Heart left ventricle (tissue), 16 donors: ENCODE results near the gene ADGRV1. TPM values are rescaled to one million over a fixed set of nuclear protein-coding genes. Genes with fewer than 3 reads are reported as not detected.
"Not testable (repeated sequence)": the region's sequence is repeated elsewhere in the genome, so short reads cannot be mapped to it uniquely, and the experiment has no call there.

Experiments
- ATAC-seq, 4 donors: fragments of 200-7000 bp; cut with Tn5 transposase; one replicate each; pipeline ENCODE4 v1.9.1; 2020 to 2022; ENCODE audit warnings: moderate library complexity in 4 of 4, mild to moderate bottlenecking in 3 of 4, moderate number of reproducible peaks in 1 of 4
- DNase-seq, 5 donors: peaks; one replicate each; pipeline ENCODE4 v3.0.0-alpha.2; 2020
- H3K27ac ChIP-seq, 12 donors: fragments of 200-600 bp; sonication (generic) in 4 of 12; one replicate each; pipeline versions ENCODE4 v1.5.0 to v1.8.0; 2016 to 2022; ENCODE audit warnings: mild to moderate bottlenecking in 2 of 12
- H3K27me3 ChIP-seq, 9 donors: fragments of 200-600 bp; sonication (generic) in 2 of 9; one replicate each; pipeline versions ENCODE4 v1.5.1 to v1.8.0; 2016 to 2022; ENCODE audit warnings: mild to moderate bottlenecking in 3 of 9
- H3K36me3 ChIP-seq, 9 donors: fragments of 200-600 bp; sonication (generic) in 2 of 9; one replicate each; pipeline versions ENCODE4 v1.5.0 to v1.8.0; 2018 to 2022; ENCODE audit warnings: mild to moderate bottlenecking in 2 of 9
- H3K4me1 ChIP-seq, 12 donors: fragments of 200-600 bp; sonication (generic) in 4 of 12; one replicate each; pipeline versions ENCODE4 v1.5.0 to v1.8.0; 2016 to 2022; ENCODE audit warnings: mild to moderate bottlenecking in 3 of 12
- H3K4me3 ChIP-seq, 12 donors: fragments of 200-600 bp; sonication (generic) in 4 of 12; one replicate each; pipeline versions ENCODE4 v1.5.0 to v1.8.0; 2017 to 2022; ENCODE audit warnings: mild to moderate bottlenecking in 9 of 12, moderate library complexity in 4 of 12
- H3K9me3 ChIP-seq, 12 donors: fragments of 200-600 bp; sonication (generic) in 4 of 12; one replicate each; pipeline versions ENCODE4 v1.5.0 to v1.8.0; 2016 to 2022; ENCODE audit warnings: mild to moderate bottlenecking in 1 of 12
- CTCF ChIP-seq, 12 donors: fragments of 200-600 bp; sonication (generic) in 4 of 12; IDR thresholded peaks; one replicate each; pipeline versions ENCODE4 v1.5.0 to v1.8.0; 2018 to 2022; ENCODE audit warnings: antibody characterized with exemption in 12 of 12, mild to moderate bottlenecking in 5 of 12
- POLR2A ChIP-seq, 2 donors: fragments of 450-650 bp; IDR thresholded peaks; one replicate each; pipeline ENCODE4 v1.6.1; 2017; ENCODE audit warnings: antibody characterized with exemption in 2 of 2, mild to moderate bottlenecking in 2 of 2, moderate library complexity in 2 of 2
- WGBS, 4 donors: extraction: QIAGEN DNeasy Blood & Tissue Kit in 2 of 4; methylation state at CpG; one replicate each; pipeline versions ENCODE4 v1.1.5 to v1.1.7; 2013 to 2018; 5-methylcytosine and 5-hydroxymethylcytosine counted together
- intact Hi-C, 10 donors: fragments of 100-400 bp; cut with DNase I; formaldehyde crosslinking; loops; one replicate each; pipeline versions ENCODE4 v1.11.1 to v1.14.2; 2022
- polyA plus RNA-seq, 2 donors: library from polyadenylated mRNA; stranded (reverse); fragments of 200-250 nt; gene quantifications; one replicate each; pipeline ENCODE4 v1.2.3, GENCODE V29; 2013
- total RNA-seq, 9 donors: library from RNA; depleted of rRNA in 2 of 9; stranded (reverse); fragments of >200 nt in 2 of 9; fragmentation: NEBNext Ultra II Directional in 3 of 9; extraction: Animal tissue kit (Norgen Biotek cat#: 25700) in 3 of 9; gene quantifications; one replicate each; pipeline versions ENCODE4 v1.1.0 to v1.2.4, GENCODE V29; 2016 to 2023
- donor health status: ischemic (EF 13 %, LVEDD 7.1; RV severe dilation, severe dysfunction).
- donor health status: healthy with polysubstance abuse.
- donor health status: DM: no; HTN: yes; CAD: no.
- donor health status: DM: no; HTN: no; CAD: no.
- donor health status: ischemic (EF 25% LVEDD 6.9; RV normal size, moderate dysfunction).
- donor health status: ischemic (EF 25% LVEDD 5.7; RV mildly dilated, moderate dysfunction).
- donor health status: healthy.
- donor health status: DM: yes; HTN: yes; CAD: no.
- donor health status: ischemic (EF 35%, LVEDD 5.7; RV mildly dilated, moderate dysfunction).
- donor health status: nonischemic (EF 11% LVEDD 7.7; RV severe dilation, severe dysfunction).
- donor health status: DM: yes; HTN: yes; CAD: no.
- donor health status: PGD.
- donor health status: ischemic (EF 29% LVEDD 5.4; RV normal size, mild dysfunction).
- donor health status: nonischemic (EF 23%, LVEDD 6.1; RV moderate dilation, normal function).

The ADGRV1 gene
- total and polyA plus RNA-seq, 11 donors: 0.25 to 0.29 TPM; not detected in 9

- Histone ChIP-seq H3K9me3 (peaks cover 0 to 20% (median 2%) of the 10 kb centered on the region in 12 donors), H3K4me1 (no peaks in the 10 kb centered on the region), H3K27ac (no peak overlapping the region), H3K4me3 (no peak overlapping the region), H3K36me3 (no peaks in the 10 kb centered on the region), H3K27me3 (peaks cover 0 to 14% (median 0%) of the 10 kb centered on the region in 9 donors)
- ATAC-seq (no peak), DNase-seq (no peak)
- intact Hi-C loops: no loop called here
- 61 to 78% (median 67%) methylated on average over 2 of the region's 2 CpGs for WGBS, 4 donors
- TF ChIP-seq CTCF (IDR thresholded peaks at IDR 0.05): no peak
- no peak for TF ChIP-seq POLR2A (IDR thresholded peaks at IDR 0.05)
Measured at GRCh38 chr5:90581956-90582355, 23.4 kb downstream of the ADGRV1 start.

DNA sequence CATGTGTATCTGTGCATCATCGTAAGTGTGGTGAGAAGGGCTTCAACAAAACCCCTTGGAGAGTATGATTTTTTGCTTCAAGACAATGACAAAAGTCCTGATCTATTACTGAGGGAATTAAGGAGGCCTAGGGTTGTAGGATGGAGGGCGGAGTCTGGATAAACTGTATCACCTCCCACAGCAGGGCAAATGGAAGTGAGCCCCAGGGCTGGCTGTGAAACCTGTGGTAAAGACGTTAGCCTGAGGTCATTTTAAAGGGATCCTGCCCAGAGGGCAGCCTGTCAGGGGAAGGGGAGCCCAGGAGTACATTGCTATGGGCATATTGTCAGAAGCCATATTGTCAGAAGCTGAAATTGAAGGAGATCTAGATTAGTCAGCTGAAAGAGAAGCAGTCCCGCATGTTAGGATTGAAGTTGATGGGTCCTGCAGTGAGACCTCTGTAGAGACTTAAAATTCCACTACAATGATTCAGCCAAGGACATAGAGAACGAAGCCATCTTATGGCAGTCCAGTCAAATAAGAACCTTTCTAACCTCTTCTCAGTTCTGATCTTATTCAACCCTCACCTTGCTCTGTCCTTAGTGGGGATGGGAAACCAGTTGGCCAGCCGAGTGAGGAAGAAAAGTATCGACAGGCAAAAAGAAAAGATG, 26.9 kb downstream of the ADGRV1 start:
- H3K27ac ChIP-seq: no peak overlapping the region
- no peaks in the 10 kb centered on the region for H3K4me1 ChIP-seq
- H3K36me3 ChIP-seq: no peaks in the 10 kb centered on the region
- no peak overlapping the region for H3K4me3 ChIP-seq
- TF ChIP-seq CTCF (IDR thresholded peaks at IDR 0.05) (no peak), POLR2A (IDR thresholded peaks at IDR 0.05) (no peak)
- intact Hi-C loops: no loop called here
- ATAC-seq (no peak), DNase-seq (no peak)
- WGBS, 4 donors: 74 to 78% (median 76%) methylated on average over 7 of the region's 7 CpGs
- peaks cover 0 to 3% (median 0%) of the 10 kb centered on the region in 12 donors for H3K9me3 ChIP-seq
- peaks cover 0 to 25% (median 0%) of the 10 kb centered on the region in 9 donors for H3K27me3 ChIP-seq

DNA sequence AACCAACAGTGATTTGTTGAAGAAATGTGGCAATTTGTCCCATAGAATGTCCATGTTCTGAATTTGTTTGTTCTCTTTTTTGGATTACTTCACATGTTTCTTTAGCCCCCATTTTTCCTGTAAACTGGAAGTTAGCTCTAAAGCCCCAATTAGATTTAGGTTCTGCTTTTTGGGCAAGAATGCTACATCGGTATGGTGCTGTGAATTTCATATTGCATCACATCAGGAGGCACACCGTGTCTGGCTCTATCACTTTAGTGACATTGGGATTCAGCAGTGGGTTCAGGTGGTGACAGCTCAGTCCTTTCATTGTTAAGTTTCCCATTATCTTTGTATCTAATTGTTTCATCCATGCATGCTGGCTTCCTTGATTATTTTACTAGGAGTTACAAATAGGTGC, 27.9 kb downstream of the ADGRV1 start:
- 76 to 87% (median 82%) methylated on average over 2 of the region's 2 CpGs for WGBS, 4 donors
- H3K27ac ChIP-seq: no peak overlapping the region
- ATAC-seq: no peak
- H3K27me3 ChIP-seq: peaks cover 0 to 25% (median 0%) of the 10 kb centered on the region in 9 donors
- H3K36me3 ChIP-seq: no peaks in the 10 kb centered on the region
- no peak for DNase-seq
- no peak overlapping the region for H3K4me3 ChIP-seq
- intact Hi-C loops: no loop called here
- H3K9me3 ChIP-seq: no peaks in the 10 kb centered on the region
- H3K4me1 ChIP-seq: no peaks in the 10 kb centered on the region
- no peak for TF ChIP-seq CTCF (IDR thresholded peaks at IDR 0.05)
- TF ChIP-seq POLR2A (IDR thresholded peaks at IDR 0.05): no peak

GRCh38 chr5:90590170-90590569, 31.6 kb downstream of the ADGRV1 start:
- intact Hi-C loops: no loop called here
- DNase-seq (no peak), ATAC-seq (no peak)
- 87 to 91% (median 90%) methylated on average over 3 of the region's 3 CpGs for WGBS, 4 donors
- TF ChIP-seq POLR2A (IDR thresholded peaks at IDR 0.05) (no peak), CTCF (IDR thresholded peaks at IDR 0.05) (no peak)
- no peaks in the 10 kb centered on the region for H3K9me3 ChIP-seq
- H3K27ac ChIP-seq: no peak overlapping the region
- H3K4me3 ChIP-seq: no peak overlapping the region
- H3K27me3 ChIP-seq: peaks cover 0 to 18% (median 0%) of the 10 kb centered on the region in 9 donors
- H3K4me1 ChIP-seq: no peaks in the 10 kb centered on the region
- H3K36me3 ChIP-seq: no peaks in the 10 kb centered on the region

DNA sequence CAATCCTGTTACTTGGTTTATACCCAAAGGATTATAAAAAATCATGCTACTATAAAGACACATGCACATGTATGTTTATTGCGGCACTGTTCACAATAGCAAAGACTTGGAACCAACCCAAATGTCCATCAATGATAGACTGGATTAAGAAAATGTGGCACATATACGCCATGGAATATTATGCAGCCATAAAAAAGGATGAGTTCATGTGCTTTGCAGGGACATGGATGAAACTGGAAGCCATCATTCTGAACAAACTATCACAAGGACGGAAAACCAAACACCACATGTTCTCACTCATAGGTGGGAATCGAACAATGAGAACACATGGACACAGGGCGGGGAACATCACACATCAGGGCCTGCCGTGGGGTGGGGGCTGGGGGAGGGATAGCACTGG, 34.5 kb downstream of the ADGRV1 start:
- H3K4me3 ChIP-seq, H3K27me3 ChIP-seq, intact Hi-C loops, H3K9me3 ChIP-seq, DNase-seq, H3K4me1 ChIP-seq, ATAC-seq, H3K27ac ChIP-seq, H3K36me3 ChIP-seq: not testable (repeated sequence)
- WGBS, 4 donors: 85 to 92% (median 90%) methylated on average over 6 of the region's 6 CpGs

DNA sequence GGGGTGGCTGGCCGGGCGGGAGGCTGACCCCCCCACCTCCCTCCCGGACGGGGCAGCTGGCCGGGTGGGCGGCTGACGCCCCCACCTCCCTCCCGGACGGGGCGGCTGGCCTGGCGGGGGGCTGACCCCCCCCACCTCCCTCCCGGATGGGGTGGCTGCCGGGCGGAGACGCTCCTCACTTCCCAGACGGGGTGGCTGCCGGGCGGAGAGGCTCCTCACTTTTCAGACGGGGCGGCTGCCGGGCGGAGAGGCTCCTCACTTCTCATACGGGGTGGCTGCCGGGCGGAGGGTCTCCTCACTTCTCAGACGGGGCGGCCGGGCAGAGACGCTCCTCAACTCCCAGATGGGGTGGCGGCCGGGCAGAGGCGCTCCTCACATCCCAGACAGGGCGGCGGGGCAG, 37.2 kb downstream of the ADGRV1 start:
- not testable (repeated sequence) for H3K36me3 ChIP-seq, H3K4me1 ChIP-seq, DNase-seq, H3K27ac ChIP-seq, ATAC-seq, H3K9me3 ChIP-seq, H3K27me3 ChIP-seq, H3K4me3 ChIP-seq
- intact Hi-C loops: loop anchor here in 1 of 10 donors (5.0 kb wide), 1 partner anchor 158 kb away; no protein-coding TSS in a partner anchor
- WGBS, 4 donors: 90 to 100% (median 96%) methylated on average over 4 to 34 of the region's 34 CpGs
